ENCODE measurements around the gene TTLL13. TPM values are rescaled to one million over a fixed set of nuclear protein-coding genes. Genes with fewer than 3 reads are reported as not detected.

The TTLL13 gene
- total and polyA plus RNA-seq, 7 donors, result 0.03 to 0.69 (median 0.08) TPM; not detected in 2

GRCh38 chr15:90210593-90210992, 38.8 kb upstream of the TTLL13 start:
- ATAC-seq (no peak), DNase-seq (no peak)
- Histone ChIP-seq H3K4me3 (no peak overlapping the region), H3K27ac (no peak overlapping the region), H3K4me1 (no peaks in the 10 kb centered on the region), H3K9me3 (no peaks in the 10 kb centered on the region), H3K36me3 (ENCODE audit: insufficient read depth in 1 of 2, low read depth in 1 of 2) (no peaks in the 10 kb centered on the region), H3K27me3 (ENCODE audit: insufficient read depth in 3 of 3, low read length in 2 of 3) (no peaks in the 10 kb centered on the region)
- TF ChIP-seq CTCF (IDR thresholded peaks at IDR 0.05), result no peak
- WGBS, 3 donors, result 83 to 87% (median 86%) methylated on average over 8 of the region's 8 CpGs
- intact Hi-C loops (cut with DNase I), result no loop called here

DNA sequence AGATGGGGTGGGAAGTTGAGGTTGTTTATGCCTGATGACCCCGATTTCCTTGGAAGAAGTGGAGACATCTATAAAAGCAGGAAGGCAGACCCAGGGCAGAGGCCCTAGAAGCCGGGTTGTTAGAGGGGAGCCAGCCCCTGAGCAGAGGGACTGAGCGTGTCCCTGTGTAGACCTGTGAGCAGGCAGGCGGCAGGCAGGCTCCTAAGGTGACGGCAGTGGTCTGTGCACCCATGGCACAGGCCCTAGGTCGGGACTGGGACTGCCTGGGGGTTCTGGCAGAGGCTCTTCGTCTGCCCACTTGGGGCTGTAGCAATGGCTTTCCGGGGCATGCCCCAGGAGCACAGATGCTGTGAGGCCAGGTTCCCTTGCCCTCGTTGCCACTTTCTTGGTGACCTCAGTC, 38.3 kb upstream of the TTLL13 start:
- no peaks in the 10 kb centered on the region for H3K4me1 ChIP-seq
- intact Hi-C loops (cut with DNase I), result no loop called here
- no peaks in the 10 kb centered on the region for H3K27me3 ChIP-seq (ENCODE audit: insufficient read depth in 3 of 3, low read length in 2 of 3)
- no peak for TF ChIP-seq CTCF (IDR thresholded peaks at IDR 0.05)
- no peak overlapping the region for H3K4me3 ChIP-seq
- 83 to 94% (median 85%) methylated on average over 9 of the region's 9 CpGs for WGBS, 3 donors
- DNase-seq, result no peak
- no peaks in the 10 kb centered on the region for H3K9me3 ChIP-seq
- ATAC-seq, result peak in 1 of 4 donors; percentile 13
- H3K27ac ChIP-seq, result no peak overlapping the region
- H3K36me3 ChIP-seq (ENCODE audit: insufficient read depth in 1 of 2, low read depth in 1 of 2), result no peaks in the 10 kb centered on the region

GRCh38 chr15:90211440-90212143, 37.8 kb upstream of the TTLL13 start:
- intact Hi-C loops (cut with DNase I), result no loop called here

DNA sequence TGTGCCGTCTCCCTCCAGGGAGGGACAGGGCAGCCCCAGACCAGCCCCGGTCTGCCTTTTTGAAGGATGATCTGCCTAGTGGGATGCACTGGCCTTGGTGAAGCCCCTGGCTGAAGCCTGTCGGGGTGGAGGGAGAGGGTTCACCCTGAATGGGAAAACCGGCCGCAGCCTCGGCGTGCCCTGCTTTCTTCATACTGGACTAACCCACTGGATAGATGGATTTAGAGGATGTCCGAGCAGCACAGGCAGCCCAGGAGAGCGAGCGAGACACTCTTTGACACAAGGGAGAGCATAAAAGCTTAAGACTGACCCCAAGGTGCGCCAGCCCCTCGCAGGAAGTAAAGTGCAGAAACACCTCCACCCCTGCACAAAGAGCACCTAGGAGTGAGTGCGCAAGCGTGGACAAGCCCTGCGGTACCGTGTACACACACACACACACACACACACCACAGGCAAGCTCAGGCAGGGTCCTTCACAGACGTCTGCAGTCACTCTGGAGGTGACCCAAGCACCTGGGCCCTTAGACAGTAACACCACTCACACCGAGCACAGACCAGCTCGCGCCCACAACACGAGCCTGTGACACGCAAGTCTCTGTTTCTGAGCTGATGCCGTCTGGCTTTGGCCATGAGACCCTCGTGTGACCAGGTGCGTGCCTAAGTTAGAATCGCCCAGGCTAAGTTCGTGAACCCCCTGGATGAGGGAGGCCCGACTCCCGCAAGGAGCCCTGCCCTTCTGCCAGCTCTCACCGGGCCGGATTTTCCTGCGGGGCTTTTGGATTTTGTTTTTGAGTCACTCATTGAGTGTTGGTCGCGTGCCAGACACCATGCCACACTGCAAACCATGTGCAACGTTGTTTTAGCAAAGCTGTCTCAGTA, 36.9 kb upstream of the TTLL13 start:
- no peaks in the 10 kb centered on the region for H3K36me3 ChIP-seq (ENCODE audit: insufficient read depth in 1 of 2, low read depth in 1 of 2)
- no peak for ATAC-seq
- no peak for DNase-seq
- no peaks in the 10 kb centered on the region for H3K9me3 ChIP-seq
- no peak overlapping the region for H3K4me3 ChIP-seq
- H3K27me3 ChIP-seq (ENCODE audit: insufficient read depth in 3 of 3, low read length in 2 of 3), result no peaks in the 10 kb centered on the region
- H3K27ac ChIP-seq, result no peak overlapping the region
- H3K4me1 ChIP-seq, result no peaks in the 10 kb centered on the region
- 81 to 85% (median 84%) methylated on average over 35 of the region's 35 CpGs for WGBS, 3 donors
- intact Hi-C loops (cut with DNase I), result no loop called here
- TF ChIP-seq CTCF (IDR thresholded peaks at IDR 0.05), result no peak

More at GRCh38 chr15:90211440-90212143, 37.8 kb upstream of the TTLL13 start:
- DNase-seq, result no peak
- WGBS, 3 donors, result 54 to 74% (median 62%) methylated on average over 12 to 13 of the region's 13 CpGs
- Histone ChIP-seq H3K9me3 (no peaks in the 10 kb centered on the region), H3K4me3 (no peak overlapping the region), H3K36me3 (ENCODE audit: insufficient read depth in 1 of 2, low read depth in 1 of 2) (no peaks in the 10 kb centered on the region), H3K4me1 (no peaks in the 10 kb centered on the region), H3K27ac (no peak overlapping the region), H3K27me3 (ENCODE audit: insufficient read depth in 3 of 3, low read length in 2 of 3) (no peaks in the 10 kb centered on the region)
- ATAC-seq, result peak in 1 of 4 donors; percentile 29
- no peak for TF ChIP-seq CTCF (IDR thresholded peaks at IDR 0.05)

Data from psoas muscle (tissue), 8 donors.